Progenitor cell of endocrine pancreas (in vitro differentiated cells): Measurements from ENCODE around the gene MMS19. TPM values are rescaled to one million over a fixed set of nuclear protein-coding genes. Genes with fewer than 3 reads are reported as not detected.

ENCODE experiments used
- DNase-seq: peaks from one replicate; pipeline ENCODE4 v3.0.0; 2021; ENCODE audit warnings: low spot score; ENCODE audit not compliant: unreplicated experiment
- H3K27ac Mint-ChIP-seq: 2 replicates; pipeline ENCODE4 v1.8.0; 2021; ENCODE audit warnings: mild to moderate bottlenecking, moderate library complexity, mixed read lengths
- H3K27me3 Mint-ChIP-seq: 2 replicates; pipeline ENCODE4 v1.8.0; 2021; ENCODE audit warnings: mixed read lengths
- H3K36me3 Mint-ChIP-seq: 2 replicates; pipeline ENCODE4 v1.8.0; 2022; ENCODE audit warnings: mixed read lengths; ENCODE audit not compliant: insufficient read depth
- H3K4me1 Mint-ChIP-seq: 2 replicates; pipeline ENCODE4 v1.8.0; 2021; ENCODE audit warnings: low read depth, mixed read lengths
- H3K4me3 Mint-ChIP-seq: 2 replicates; pipeline ENCODE4 v1.8.0; 2021; ENCODE audit warnings: low read depth, mild to moderate bottlenecking, moderate library complexity, mixed read lengths
- H3K9me3 Mint-ChIP-seq: 2 replicates; pipeline ENCODE4 v1.8.0; 2021; ENCODE audit warnings: low read depth, mixed read lengths
- CTCF ChIP-seq: fragments of 200-600 bp; sonication (generic); IDR thresholded peaks from one replicate; pipeline ENCODE4 v1.5.0; 2021; ENCODE audit warnings: antibody characterized with exemption, mild to moderate bottlenecking; ENCODE audit not compliant: unreplicated experiment
- total RNA-seq: library from RNA; stranded (reverse); gene quantifications from 2 replicates; pipeline ENCODE4 v1.2.1, GENCODE V29; 2021

Gene MMS19
- total RNA-seq, 1 donor from 2014 or later = 82.1 TPM

GRCh38 chr10:97499561-97500296 is 1.5 kb upstream of the MMS19 start:
- peak overlapping the region; percentile 74 for H3K4me3 Mint-ChIP-seq
- peaks cover 23% of the 10 kb centered on the region for H3K27me3 Mint-ChIP-seq
- DNase-seq = no peak
- peaks cover 34% of the 10 kb centered on the region for H3K4me1 Mint-ChIP-seq
- H3K9me3 Mint-ChIP-seq = no peaks in the 10 kb centered on the region
- TF ChIP-seq CTCF = no peak
- H3K27ac Mint-ChIP-seq = peak overlapping the region; percentile 51
- no peaks in the 10 kb centered on the region for H3K36me3 Mint-ChIP-seq

GRCh38 chr10:97498841-97499560 is 779 bp upstream of the MMS19 start, which contains the start of gene UBTD1:
Gene UBTD1, plus strand, starts transcription at chr10:97498924. Its CDS starts 280 bp downstream, at chr10:97499204.
- Mint-ChIP-seq H3K9me3 (no peaks in the 10 kb centered on the region), H3K4me1 (peaks cover 37% of the 10 kb centered on the region), H3K36me3 (no peaks in the 10 kb centered on the region), H3K27me3 (peaks cover 23% of the 10 kb centered on the region), H3K4me3 (peak within 1 kb of the TSS; percentile 98), H3K27ac (peak within 1 kb of the TSS; percentile 98)
- TF ChIP-seq CTCF = no peak
- DNase-seq = peak; percentile 30

GRCh38 chr10:97497572-97498075 is 598 bp downstream of the MMS19 start:
- peaks cover 37% of the 10 kb centered on the region for H3K4me1 Mint-ChIP-seq

GRCh38 chr10:97494863-97495506 is 3.2 kb downstream of the MMS19 start:
- no peaks in the 10 kb centered on the region for H3K36me3 Mint-ChIP-seq
- no peaks in the 10 kb centered on the region for H3K9me3 Mint-ChIP-seq
- peak overlapping the region; percentile 31 for H3K4me3 Mint-ChIP-seq
- no peak overlapping the region for H3K27ac Mint-ChIP-seq
- peaks cover 3% of the 10 kb centered on the region for H3K27me3 Mint-ChIP-seq
- H3K4me1 Mint-ChIP-seq = peaks cover 14% of the 10 kb centered on the region
- no peak for DNase-seq
- no peak for TF ChIP-seq CTCF

More at GRCh38 chr10:97497572-97498075, 598 bp downstream of the MMS19 start:
- Mint-ChIP-seq H3K27ac (peak overlapping the region; percentile 98), H3K36me3 (no peaks in the 10 kb centered on the region), H3K9me3 (no peaks in the 10 kb centered on the region), H3K4me3 (peak overlapping the region; percentile 98), H3K27me3 (peaks cover 23% of the 10 kb centered on the region)
- DNase-seq = peak; percentile 25
- TF ChIP-seq CTCF = no peak

GRCh38 chr10:97494151-97494550 is 4.1 kb downstream of the MMS19 start:
- no peak for TF ChIP-seq CTCF
- Mint-ChIP-seq H3K27me3 (no peaks in the 10 kb centered on the region), H3K27ac (no peak overlapping the region), H3K9me3 (no peaks in the 10 kb centered on the region), H3K4me1 (peaks cover 13% of the 10 kb centered on the region), H3K36me3 (no peaks in the 10 kb centered on the region), H3K4me3 (no peak overlapping the region)
- no peak for DNase-seq
